Measurements from ENCODE around the gene GLRA3. TPM values are rescaled to one million over a fixed set of nuclear protein-coding genes. Genes with fewer than 3 reads are reported as not detected.

The GLRA3 gene
- polyA plus RNA-seq, 1 donor (not counting 4 experiments of a cell fraction or from before 2014, with no cell fraction given): not detected

GRCh38 chr4:174604198-174604597, 224.8 kb downstream of the GLRA3 start:
- TF ChIP-seq EZH2 (IDR thresholded peaks at IDR 0.05; ENCODE audit: low read length) (no peak), CTCF (optimal IDR thresholded peaks at IDR 0.05 in 1 of 3, IDR thresholded peaks at IDR 0.05 in 1 of 3, conservative IDR thresholded peaks at IDR 0.05 in 1 of 3; ENCODE audit: extremely low read depth in 1 of 3, insufficient read depth in 2 of 3, low read length in 3 of 3) (no peak)

GRCh38 chr4:174600391-174600790, 228.7 kb downstream of the GLRA3 start:
- Histone ChIP-seq H3K36me3 (ENCODE audit: control insufficient read depth in 2 of 2, extremely low read depth in 1 of 2, insufficient read depth in 2 of 2, low read length in 2 of 2) (no peaks in the 10 kb centered on the region), H3K4me2 (ENCODE audit: control insufficient read depth, extremely low read depth, insufficient read depth, low read depth, low read length) (no peak overlapping the region), H3K27ac (ENCODE audit: control insufficient read depth, insufficient read depth, low read length) (no peak overlapping the region), H3K9me3 (ENCODE audit: control insufficient read depth, low read depth, low read length) (no peaks in the 10 kb centered on the region), H3K79me2 (ENCODE audit: control insufficient read depth, insufficient read depth, low read length) (no peaks in the 10 kb centered on the region), H3K4me1 (ENCODE audit: control insufficient read depth, extremely low read depth, insufficient read depth, low read length) (peaks cover 5% of the 10 kb centered on the region), H3K9ac (ENCODE audit: control insufficient read depth, extremely low read depth, insufficient read depth, low read length) (no peak overlapping the region), H2AFZ (ENCODE audit: control insufficient read depth, low read length) (no peak overlapping the region), H3K4me3 (ENCODE audit: control insufficient read depth in 2 of 3, extremely low read depth in 1 of 3, insufficient read depth in 2 of 3, low read depth in 1 of 3, low read length in 3 of 3) (no peak overlapping the region), H3K27me3 (ENCODE audit: control insufficient read depth, extremely low read depth, insufficient read depth, low read length) (no peaks in the 10 kb centered on the region), H4K20me1 (ENCODE audit: control insufficient read depth, extremely low read depth, insufficient read depth, low read length) (no peaks in the 10 kb centered on the region), H3K9me1 (ENCODE audit: control insufficient read depth, extremely low read depth, insufficient read depth, low read length) (no peaks in the 10 kb centered on the region)
- FAIRE-seq (peak; percentile 43), DNase-seq (ENCODE audit: low read depth, low spot score) (no peak)
- no peak for TF ChIP-seq CTCF (optimal IDR thresholded peaks at IDR 0.05 in 1 of 3, IDR thresholded peaks at IDR 0.05 in 1 of 3, conservative IDR thresholded peaks at IDR 0.05 in 1 of 3; ENCODE audit: extremely low read depth in 1 of 3, insufficient read depth in 2 of 3, low read length in 3 of 3)
- no peak for TF ChIP-seq EZH2 (IDR thresholded peaks at IDR 0.05; ENCODE audit: low read length)
- dilution Hi-C loops (cut with MboI; ENCODE audit: extremely low pct_ligation_motif_present, low sequenced_read_pairs): loop anchor here (25.0 kb wide), 1 partner anchor 238 kb away; no protein-coding TSS in a partner anchor

More at GRCh38 chr4:174604198-174604597, 224.8 kb downstream of the GLRA3 start:
- DNase-seq (ENCODE audit: low read depth, low spot score) (peak; percentile 52), FAIRE-seq (no peak)
- no peak overlapping the region for H3K27ac ChIP-seq (ENCODE audit: control insufficient read depth, insufficient read depth, low read length)
- H3K4me2 ChIP-seq (ENCODE audit: control insufficient read depth, extremely low read depth, insufficient read depth, low read depth, low read length): peak overlapping the region; percentile 54
- peak overlapping the region; percentile 54 for H2AFZ ChIP-seq (ENCODE audit: control insufficient read depth, low read length)
- no peaks in the 10 kb centered on the region for H4K20me1 ChIP-seq (ENCODE audit: control insufficient read depth, extremely low read depth, insufficient read depth, low read length)
- H3K36me3 ChIP-seq (ENCODE audit: control insufficient read depth in 2 of 2, extremely low read depth in 1 of 2, insufficient read depth in 2 of 2, low read length in 2 of 2): no peaks in the 10 kb centered on the region
- H3K9me3 ChIP-seq (ENCODE audit: control insufficient read depth, low read depth, low read length): no peaks in the 10 kb centered on the region
- H3K9ac ChIP-seq (ENCODE audit: control insufficient read depth, extremely low read depth, insufficient read depth, low read length): no peak overlapping the region
- no peaks in the 10 kb centered on the region for H3K79me2 ChIP-seq (ENCODE audit: control insufficient read depth, insufficient read depth, low read length)
- peaks cover 5% of the 10 kb centered on the region for H3K4me1 ChIP-seq (ENCODE audit: control insufficient read depth, extremely low read depth, insufficient read depth, low read length)
- dilution Hi-C loops (cut with MboI; ENCODE audit: extremely low pct_ligation_motif_present, low sequenced_read_pairs): loop anchor here (25.0 kb wide), 1 partner anchor 242 kb away; no protein-coding TSS in a partner anchor
- no peaks in the 10 kb centered on the region for H3K9me1 ChIP-seq (ENCODE audit: control insufficient read depth, extremely low read depth, insufficient read depth, low read length)
- no peak overlapping the region for H3K4me3 ChIP-seq (ENCODE audit: control insufficient read depth in 2 of 3, extremely low read depth in 1 of 3, insufficient read depth in 2 of 3, low read depth in 1 of 3, low read length in 3 of 3)
- no peaks in the 10 kb centered on the region for H3K27me3 ChIP-seq (ENCODE audit: control insufficient read depth, extremely low read depth, insufficient read depth, low read length)
